ENCODE results near the gene RFTN1. TPM values are rescaled to one million over a fixed set of nuclear protein-coding genes. Genes with fewer than 3 reads are reported as not detected.

Gene RFTN1
- total and polyA plus RNA-seq, 10 of the 15 experiments (the other 5 are each of a cell fraction or from before 2014, with no cell fraction given) = 20.6 to 213 (median 147) TPM

DNA sequence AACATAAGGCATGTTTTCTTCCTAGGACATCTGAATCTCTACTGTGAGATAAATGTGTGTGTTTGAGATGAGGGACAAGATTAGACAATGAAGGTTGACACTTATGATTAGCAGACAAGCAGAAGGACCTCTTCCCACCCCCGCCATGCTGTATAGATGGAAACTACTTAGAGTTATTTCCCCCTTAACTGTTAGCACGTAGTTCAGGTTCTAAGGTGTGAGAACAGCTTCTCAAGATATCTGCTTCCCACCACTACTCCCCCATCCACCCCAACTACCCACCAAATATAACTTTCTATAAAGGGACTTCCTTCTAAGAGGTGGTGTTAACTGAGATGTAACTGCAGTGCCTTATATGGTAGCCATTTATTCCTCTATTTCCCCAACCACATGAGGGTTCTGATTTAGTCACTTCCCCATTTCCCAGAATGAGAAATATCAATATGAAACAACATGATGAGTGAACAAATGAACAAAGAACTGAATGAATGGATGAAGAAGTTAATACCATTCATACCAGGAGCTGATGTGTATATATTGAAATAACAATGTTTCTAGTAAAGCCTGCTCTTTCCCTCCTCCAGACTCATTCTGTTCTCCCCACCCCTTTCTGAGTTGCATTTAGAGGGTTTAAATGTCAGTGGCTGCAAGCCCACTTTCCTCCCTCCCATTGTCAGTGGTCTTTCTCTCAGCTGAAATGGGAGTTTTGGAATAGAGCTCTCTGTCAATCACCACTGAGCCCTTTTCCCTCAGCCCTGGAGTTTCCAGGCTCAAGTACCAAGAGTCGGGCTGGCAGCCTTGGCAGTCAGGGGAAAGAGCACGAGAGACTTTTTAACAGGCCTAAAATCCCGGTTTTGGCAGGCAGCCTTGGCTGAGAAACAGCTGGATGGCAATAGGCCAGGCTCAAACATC lies 7.7 kb upstream of the RFTN1 start (continued):
- TF ChIP-seq CHD4 (IDR thresholded peaks at IDR 0.05) = no peak
- no peak for TF ChIP-seq FOXK2 (IDR thresholded peaks at IDR 0.05)
- TF ChIP-seq, protein P1, sequence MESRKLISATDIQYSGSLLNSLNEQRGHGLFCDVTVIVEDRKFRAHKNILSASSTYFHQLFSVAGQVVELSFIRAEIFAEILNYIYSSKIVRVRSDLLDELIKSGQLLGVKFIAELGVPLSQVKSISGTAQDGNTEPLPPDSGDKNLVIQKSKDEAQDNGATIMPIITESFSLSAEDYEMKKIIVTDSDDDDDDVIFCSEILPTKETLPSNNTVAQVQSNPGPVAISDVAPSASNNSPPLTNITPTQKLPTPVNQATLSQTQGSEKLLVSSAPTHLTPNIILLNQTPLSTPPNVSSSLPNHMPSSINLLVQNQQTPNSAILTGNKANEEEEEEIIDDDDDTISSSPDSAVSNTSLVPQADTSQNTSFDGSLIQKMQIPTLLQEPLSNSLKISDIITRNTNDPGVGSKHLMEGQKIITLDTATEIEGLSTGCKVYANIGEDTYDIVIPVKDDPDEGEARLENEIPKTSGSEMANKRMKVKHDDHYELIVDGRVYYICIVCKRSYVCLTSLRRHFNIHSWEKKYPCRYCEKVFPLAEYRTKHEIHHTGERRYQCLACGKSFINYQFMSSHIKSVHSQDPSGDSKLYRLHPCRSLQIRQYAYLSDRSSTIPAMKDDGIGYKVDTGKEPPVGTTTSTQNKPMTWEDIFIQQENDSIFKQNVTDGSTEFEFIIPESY (IDR thresholded peaks at IDR 0.05) = no peak
- TF ChIP-seq ESRRA (IDR thresholded peaks at IDR 0.05; ENCODE audit: low read length) = no peak
- peak; percentile 92 for TF ChIP-seq ZBED1 (IDR thresholded peaks at IDR 0.05; ENCODE audit: borderline replicate concordance)
- no peak for TF ChIP-seq SREBF1 (IDR thresholded peaks at IDR 0.05; ENCODE audit: low read length)
- TF ChIP-seq ZNF207 (IDR thresholded peaks at IDR 0.05; ENCODE audit: borderline replicate concordance) = no peak
- TF ChIP-seq, protein P2, sequence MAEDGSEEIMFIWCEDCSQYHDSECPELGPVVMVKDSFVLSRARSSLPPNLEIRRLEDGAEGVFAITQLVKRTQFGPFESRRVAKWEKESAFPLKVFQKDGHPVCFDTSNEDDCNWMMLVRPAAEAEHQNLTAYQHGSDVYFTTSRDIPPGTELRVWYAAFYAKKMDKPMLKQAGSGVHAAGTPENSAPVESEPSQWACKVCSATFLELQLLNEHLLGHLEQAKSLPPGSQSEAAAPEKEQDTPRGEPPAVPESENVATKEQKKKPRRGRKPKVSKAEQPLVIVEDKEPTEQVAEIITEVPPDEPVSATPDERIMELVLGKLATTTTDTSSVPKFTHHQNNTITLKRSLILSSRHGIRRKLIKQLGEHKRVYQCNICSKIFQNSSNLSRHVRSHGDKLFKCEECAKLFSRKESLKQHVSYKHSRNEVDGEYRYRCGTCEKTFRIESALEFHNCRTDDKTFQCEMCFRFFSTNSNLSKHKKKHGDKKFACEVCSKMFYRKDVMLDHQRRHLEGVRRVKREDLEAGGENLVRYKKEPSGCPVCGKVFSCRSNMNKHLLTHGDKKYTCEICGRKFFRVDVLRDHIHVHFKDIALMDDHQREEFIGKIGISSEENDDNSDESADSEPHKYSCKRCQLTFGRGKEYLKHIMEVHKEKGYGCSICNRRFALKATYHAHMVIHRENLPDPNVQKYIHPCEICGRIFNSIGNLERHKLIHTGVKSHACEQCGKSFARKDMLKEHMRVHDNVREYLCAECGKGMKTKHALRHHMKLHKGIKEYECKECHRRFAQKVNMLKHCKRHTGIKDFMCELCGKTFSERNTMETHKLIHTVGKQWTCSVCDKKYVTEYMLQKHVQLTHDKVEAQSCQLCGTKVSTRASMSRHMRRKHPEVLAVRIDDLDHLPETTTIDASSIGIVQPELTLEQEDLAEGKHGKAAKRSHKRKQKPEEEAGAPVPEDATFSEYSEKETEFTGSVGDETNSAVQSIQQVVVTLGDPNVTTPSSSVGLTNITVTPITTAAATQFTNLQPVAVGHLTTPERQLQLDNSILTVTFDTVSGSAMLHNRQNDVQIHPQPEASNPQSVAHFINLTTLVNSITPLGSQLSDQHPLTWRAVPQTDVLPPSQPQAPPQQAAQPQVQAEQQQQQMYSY (CRISPR knock-in tag; IDR thresholded peaks at IDR 0.05) = no peak
- no peak for TF ChIP-seq KAT2A (conservative IDR thresholded peaks at IDR 0.05; ENCODE audit: control insufficient read depth, low read depth, low read length)
- no peak for TF ChIP-seq CEBPB (IDR thresholded peaks at IDR 0.05; ENCODE audit: borderline replicate concordance in 1 of 2, low read depth in 2 of 2, low read length in 2 of 2)
- TF ChIP-seq RBBP5 (conservative IDR thresholded peaks at IDR 0.05) = no peak
- TF ChIP-seq WRNIP1 (IDR thresholded peaks at IDR 0.05; ENCODE audit: borderline replicate concordance, low read depth, low read length) = no peak
- no peak for TF ChIP-seq POLR2AphosphoS2 (IDR thresholded peaks at IDR 0.05; ENCODE audit: low read depth, low read length)
- TF ChIP-seq NFXL1 (IDR thresholded peaks at IDR 0.05; ENCODE audit: borderline replicate concordance) = no peak
- TF ChIP-seq SIN3A (IDR thresholded peaks at IDR 0.05; ENCODE audit: low read depth, low read length) = no peak
- TF ChIP-seq CBX3 (IDR thresholded peaks at IDR 0.05; ENCODE audit: borderline replicate concordance, low read depth) = no peak
- TF ChIP-seq HDAC2 (IDR thresholded peaks at IDR 0.05) = no peak
- TF ChIP-seq, protein P3, sequence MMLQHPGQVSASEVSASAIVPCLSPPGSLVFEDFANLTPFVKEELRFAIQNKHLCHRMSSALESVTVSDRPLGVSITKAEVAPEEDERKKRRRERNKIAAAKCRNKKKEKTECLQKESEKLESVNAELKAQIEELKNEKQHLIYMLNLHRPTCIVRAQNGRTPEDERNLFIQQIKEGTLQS (IDR thresholded peaks at IDR 0.05; ENCODE audit: borderline replicate concordance, extremely low read depth, low read depth, low read length) = no peak
- no peak for TF ChIP-seq KDM1A (IDR thresholded peaks at IDR 0.05; ENCODE audit: borderline replicate concordance)
- TF ChIP-seq, protein P4, sequence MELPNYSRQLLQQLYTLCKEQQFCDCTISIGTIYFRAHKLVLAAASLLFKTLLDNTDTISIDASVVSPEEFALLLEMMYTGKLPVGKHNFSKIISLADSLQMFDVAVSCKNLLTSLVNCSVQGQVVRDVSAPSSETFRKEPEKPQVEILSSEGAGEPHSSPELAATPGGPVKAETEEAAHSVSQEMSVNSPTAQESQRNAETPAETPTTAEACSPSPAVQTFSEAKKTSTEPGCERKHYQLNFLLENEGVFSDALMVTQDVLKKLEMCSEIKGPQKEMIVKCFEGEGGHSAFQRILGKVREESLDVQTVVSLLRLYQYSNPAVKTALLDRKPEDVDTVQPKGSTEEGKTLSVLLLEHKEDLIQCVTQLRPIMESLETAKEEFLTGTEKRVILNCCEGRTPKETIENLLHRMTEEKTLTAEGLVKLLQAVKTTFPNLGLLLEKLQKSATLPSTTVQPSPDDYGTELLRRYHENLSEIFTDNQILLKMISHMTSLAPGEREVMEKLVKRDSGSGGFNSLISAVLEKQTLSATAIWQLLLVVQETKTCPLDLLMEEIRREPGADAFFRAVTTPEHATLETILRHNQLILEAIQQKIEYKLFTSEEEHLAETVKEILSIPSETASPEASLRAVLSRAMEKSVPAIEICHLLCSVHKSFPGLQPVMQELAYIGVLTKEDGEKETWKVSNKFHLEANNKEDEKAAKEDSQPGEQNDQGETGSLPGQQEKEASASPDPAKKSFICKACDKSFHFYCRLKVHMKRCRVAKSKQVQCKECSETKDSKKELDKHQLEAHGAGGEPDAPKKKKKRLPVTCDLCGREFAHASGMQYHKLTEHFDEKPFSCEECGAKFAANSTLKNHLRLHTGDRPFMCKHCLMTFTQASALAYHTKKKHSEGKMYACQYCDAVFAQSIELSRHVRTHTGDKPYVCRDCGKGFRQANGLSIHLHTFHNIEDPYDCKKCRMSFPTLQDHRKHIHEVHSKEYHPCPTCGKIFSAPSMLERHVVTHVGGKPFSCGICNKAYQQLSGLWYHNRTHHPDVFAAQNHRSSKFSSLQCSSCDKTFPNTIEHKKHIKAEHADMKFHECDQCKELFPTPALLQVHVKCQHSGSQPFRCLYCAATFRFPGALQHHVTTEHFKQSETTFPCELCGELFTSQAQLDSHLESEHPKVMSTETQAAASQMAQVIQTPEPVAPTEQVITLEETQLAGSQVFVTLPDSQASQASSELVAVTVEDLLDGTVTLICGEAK (IDR thresholded peaks at IDR 0.05; ENCODE audit: borderline replicate concordance) = no peak
